HG02840 (cell line): ENCODE measurements around the gene MMD.
"Not testable (repeated sequence)": the region's sequence is repeated elsewhere in the genome, so short reads cannot be mapped to it uniquely, and the experiment has no call there.

Source experiments
- ATAC-seq: cut with Tn5 transposase; IDR thresholded peaks from one replicate; pipeline ENCODE4 v1.9.1; 2021; ENCODE audit warnings: mild to moderate bottlenecking, moderate library complexity, moderate number of reproducible peaks; ENCODE audit not compliant: unreplicated experiment, low FRiP score

The MMD gene

GRCh38 chr17:55444471-55445441, 23.1 kb upstream of the MMD start:
- peak; percentile 72 for ATAC-seq

DNA sequence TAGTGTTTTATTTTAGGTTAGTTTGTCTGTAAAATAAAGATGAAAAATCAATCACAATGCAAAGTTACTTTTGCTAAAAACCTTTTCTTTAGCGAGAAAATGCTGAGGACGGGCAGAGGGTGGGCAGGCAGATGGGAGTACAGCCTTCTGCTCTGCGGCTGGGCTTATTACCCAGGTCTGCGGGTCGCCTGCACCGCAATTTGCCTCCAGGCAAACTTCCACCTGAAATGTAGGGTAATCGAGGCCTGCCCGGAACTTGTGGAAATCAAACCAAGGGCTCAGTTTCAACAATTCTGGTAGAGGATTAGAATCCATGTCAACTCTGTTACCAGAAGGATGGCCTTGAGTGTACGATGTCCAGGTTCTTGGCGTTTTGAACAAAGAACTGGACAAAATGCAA, 22.3 kb upstream of the MMD start:
- no peak for ATAC-seq

DNA sequence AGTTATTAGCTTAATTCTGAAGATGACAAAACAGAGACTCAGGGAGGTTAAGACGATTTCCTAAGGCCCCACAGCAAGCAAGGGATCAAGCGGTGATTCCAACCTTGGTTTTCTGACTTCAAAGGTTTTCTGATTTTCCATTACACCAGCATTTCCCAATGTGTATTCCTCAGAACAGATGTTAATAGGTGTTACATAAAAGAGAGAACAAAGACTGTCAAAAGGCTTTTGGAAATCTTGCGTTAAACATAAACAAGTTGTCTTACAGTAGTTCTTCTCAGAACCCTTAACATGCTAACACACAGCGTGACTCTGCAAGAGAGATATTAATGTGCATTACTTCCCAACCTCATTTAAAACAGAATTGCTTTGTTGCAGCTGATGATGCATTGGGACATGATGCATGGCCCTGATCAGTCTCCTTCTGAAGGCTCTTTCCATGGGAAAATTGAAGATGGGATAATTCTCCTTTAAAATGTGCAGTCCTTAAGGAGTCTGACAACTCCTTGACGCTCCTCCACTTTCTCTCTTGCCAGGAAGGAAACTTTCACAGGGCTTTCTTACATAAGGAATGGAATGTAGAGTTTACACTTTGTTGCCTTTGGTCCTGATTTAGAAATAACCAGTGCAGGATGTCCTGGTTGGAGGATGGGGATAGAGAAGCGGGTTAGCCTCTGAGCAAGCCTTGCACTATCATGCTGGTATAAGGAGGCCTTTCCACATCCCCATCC, 21.5 kb upstream of the MMD start:
- ATAC-seq = no peak

DNA sequence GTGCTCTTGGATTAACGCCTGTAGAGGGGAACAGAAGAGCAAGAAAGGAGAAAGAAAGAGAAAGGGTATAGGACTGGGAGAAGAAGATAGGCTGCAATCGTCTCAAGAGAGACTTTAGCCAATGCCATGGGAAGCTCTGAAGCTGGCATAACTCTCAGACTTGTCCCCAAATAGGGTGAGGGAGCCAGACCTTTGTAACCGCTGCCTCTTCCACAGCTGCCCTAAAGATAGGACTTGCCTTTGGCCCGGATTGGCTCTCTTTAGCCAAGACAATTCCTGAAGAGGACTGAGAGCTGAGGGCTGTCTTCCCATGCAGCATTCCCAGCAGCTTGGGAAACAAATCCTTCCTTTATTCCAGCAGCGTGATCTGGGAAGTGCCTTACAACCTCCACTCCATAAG, 20.8 kb upstream of the MMD start:
- ATAC-seq = no peak

GRCh38 chr17:55441544-55441943, 19.9 kb upstream of the MMD start:
- no peak for ATAC-seq

- ATAC-seq = no peak
These were observed 18.8 kb upstream of the MMD start for GRCh38 chr17:55440391-55440790.

- peak; percentile 74 for ATAC-seq
These were observed 15.5 kb upstream of the MMD start for GRCh38 chr17:55437159-55437605.

DNA sequence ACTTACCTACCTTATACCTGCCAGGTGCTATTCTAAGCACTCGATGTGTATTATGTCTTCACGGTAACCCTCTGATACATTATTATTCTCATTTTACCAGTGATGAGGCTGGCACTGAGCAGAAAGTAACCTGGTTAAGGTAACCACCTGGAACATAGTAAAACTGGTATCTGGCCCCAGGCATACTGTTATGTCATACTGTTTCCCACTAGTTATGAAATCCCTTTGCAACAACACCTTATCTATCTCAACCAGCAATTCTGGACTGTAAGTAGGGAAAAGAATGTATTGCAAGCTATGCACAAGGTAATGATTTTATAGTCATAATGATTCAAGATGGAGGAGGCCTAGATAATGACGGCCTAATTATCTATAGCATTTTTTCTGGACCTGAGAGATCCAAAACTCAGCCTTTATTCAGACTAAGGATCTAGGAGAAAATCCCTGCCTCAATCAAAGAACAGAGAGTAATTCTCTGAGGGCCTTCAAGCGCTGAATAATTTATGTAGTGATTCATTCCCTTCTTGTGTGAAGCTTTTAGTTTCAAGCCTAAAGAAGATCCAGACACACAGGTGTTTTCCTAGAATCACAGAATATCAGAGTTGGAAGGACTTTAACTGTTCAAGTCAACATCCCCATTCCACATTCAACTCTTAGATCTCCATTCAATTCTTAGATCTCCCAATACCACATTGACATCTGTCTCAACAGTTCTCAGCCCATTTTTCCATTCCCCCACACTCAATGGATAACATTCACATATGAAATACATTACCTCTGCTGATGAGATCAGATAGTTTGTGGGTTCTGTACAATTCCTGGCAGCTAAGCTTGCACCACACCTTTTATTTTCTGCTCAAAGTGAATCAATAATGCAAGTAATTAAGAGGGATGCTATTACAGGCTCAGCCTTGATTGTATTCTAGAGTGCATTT, 14.9 kb upstream of the MMD start:
- ATAC-seq = peak; percentile 18

GRCh38 chr17:55435408-55435807, 13.8 kb upstream of the MMD start:
- ATAC-seq = no peak

DNA sequence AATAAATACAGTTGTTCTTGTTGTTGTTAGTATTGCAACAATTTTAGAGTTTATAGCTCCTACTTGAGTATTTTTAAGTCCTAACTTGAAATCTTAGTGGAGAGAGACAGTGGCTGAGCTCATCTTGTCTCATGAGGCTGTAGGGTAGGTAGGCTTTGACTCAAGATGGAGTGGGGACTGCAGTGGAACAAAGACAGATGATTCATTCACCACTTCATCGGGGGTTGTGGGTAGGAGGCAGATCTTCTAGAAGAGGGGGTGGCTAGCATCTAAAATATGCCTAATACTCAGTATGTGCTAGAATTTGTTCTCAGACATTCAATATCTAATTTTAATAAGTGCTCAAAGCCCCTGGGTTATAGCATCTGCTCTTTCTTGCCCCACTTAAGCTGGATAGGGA, 13.1 kb upstream of the MMD start:
- ATAC-seq = no peak

DNA sequence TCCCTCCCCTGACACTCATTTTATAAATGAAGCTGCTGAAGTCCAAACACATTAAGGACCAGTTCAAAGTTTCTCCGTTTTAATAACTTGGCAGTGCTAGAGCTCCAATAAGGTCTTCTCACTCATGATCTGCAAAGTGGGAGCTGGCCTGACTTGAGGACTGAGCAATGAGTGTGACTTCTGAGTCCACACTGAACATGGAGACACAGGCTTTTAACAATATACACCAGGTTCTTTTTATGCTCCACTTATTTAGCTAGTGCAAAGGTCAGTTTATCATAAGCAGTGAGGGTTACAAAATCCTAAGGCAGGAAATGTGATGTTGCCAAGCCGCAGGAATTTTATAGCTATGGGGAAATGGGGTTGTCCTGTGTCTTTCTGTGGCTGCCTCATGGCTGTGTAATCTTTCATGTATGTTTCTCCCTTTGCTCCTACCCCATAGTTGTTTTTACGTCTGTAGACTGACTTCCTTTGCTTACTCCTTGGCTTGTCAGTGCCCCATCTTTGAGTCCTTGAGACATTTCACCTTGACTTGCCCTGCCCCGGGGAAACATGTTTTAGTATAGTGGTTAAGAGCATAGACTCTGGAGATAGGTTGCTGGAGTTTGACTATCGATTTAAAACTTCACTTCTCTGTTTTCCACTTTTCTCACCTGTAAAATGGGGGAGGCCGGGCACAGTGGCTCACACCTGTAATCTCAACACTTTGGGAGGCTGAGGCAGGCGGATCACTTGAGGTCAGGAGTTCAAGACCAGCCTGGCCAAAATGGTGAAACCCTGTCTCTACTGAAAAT, 12.2 kb upstream of the MMD start:
- ATAC-seq = no peak

GRCh38 chr17:55433029-55433628, 11.5 kb upstream of the MMD start:
- ATAC-seq = no peak

- no peak for ATAC-seq
These were observed 10.9 kb upstream of the MMD start for GRCh38 chr17:55432358-55433028.

DNA sequence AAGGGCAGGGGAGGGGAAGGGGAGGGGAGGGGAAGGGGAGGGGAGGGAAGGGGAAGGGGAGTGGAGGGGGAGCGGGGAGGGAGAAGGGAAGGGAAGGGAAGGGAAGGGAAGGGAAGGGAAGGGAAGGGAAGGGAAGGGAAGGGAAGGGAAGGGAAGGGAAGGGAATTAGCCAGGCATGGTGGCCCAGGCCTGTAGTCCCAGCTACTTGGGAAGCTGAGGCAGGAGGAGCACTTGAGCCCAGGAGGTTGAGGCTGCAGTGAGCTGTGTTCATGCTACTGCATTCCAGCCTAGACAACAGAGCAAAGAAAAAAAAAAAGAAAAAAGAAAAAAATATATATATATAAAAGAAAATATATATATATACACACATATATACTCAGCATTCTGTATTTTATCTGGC, 10.3 kb upstream of the MMD start:
- not testable (repeated sequence) for ATAC-seq

DNA sequence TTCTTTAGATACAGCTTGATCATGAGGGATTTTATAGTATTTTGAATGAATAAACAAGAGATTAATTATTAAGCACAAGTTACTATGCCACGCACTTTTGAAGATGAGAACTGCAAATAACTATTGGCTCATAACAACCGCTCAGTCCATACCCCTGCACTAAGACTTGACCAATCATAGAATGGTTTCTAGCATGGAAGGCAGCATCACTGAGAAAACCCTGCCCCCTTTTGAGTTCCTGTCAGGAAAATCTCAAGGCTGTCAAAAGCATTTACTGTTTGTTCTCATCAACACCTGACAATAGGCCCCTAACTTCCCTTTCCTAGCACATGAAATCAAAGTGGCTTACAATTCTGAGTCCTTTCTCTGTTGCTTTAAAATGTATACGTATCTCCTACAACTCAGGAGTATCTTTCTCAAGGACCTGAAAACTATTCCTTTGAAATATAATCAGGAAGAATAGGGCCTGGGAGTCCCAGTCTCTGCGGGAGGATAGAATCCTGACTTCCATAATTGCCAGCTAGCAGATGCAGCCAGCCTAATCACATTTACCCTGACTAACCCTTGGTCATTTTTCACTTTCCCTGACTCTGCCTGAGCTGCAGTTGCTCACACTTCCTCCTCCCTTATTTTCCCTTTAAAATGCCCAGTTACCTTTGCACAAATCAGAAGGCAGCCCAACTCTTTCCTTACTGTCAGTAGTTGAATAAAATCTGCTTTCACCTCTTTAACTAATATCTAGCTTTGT, 9.1 kb upstream of the MMD start:
- ATAC-seq = no peak

GRCh38 chr17:55427587-55427882, 5.9 kb upstream of the MMD start:
- peak; percentile 20 for ATAC-seq

GRCh38 chr17:55426851-55427586, 5.4 kb upstream of the MMD start:
- peak; percentile 36 for ATAC-seq
